HUDEP-2 (cell line): ENCODE measurements around the gene BMP8A.

Experiments used
- DNase-seq, 76 experiments: peaks; one replicate each; lab custom pipeline; 2025; ENCODE audit not compliant: unreplicated experiment in 76 of 76; lab: John Stamatoyannopoulos, UW

Gene BMP8A

DNA sequence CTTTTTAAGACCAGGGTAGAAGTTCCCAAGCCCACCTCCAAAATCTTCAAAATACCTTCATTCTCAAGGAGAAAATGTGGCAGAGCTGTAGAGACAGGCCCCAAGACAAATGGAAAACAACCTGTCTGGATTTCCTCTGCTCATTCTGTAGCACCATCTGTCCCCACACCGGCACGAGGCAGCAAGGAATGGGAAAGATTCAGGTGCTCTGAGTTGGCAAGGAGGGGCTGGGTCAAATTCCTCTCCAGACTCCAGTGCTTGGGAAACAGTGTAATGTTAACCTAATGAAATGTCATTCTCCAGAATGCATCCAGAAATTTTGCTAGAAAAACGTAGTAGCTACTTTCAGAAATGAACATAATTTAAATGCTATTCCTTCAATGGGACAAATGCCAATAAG lies 75.9 kb downstream of the BMP8A start:
- no peak for DNase-seq

DNA sequence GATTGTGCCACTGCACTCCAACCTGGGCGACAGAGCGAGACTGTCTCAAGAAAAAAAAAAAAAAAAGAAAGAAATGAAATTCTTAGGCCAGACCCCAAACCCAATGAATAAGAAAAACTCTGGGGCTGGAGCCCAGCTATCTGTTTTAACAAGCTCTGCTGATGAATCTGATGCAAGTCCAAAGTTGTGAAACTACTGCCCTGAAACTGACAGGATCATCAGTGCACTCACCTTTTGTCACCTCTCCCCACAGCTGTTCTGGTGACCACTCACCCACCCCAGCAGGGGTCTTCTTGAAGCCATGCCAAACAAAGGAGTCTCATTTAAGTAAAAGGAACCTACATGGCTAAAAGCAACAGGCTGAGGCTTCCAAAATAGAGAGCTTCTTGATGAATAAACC lies 76.8 kb downstream of the BMP8A start:
- no peak for DNase-seq

DNA sequence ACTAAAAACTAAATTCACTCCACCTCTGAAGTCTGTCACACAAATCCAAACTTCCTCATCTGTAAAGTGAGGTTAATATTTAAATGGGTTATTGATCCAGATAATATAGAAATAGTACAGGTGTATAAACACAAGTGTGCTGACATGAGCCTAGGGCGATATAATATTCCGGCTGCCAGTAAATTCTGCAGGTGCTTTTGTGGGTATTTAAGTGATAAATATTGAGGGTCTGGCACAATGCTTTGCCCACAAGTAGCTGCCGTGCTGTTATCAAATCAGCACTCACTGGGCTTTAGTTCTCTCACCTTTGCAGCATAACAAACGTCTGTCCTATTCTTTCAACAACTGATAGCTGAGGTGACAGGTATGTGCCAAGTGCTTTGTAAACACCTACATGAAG lies 77.6 kb downstream of the BMP8A start:
- DNase-seq = no peak

DNA sequence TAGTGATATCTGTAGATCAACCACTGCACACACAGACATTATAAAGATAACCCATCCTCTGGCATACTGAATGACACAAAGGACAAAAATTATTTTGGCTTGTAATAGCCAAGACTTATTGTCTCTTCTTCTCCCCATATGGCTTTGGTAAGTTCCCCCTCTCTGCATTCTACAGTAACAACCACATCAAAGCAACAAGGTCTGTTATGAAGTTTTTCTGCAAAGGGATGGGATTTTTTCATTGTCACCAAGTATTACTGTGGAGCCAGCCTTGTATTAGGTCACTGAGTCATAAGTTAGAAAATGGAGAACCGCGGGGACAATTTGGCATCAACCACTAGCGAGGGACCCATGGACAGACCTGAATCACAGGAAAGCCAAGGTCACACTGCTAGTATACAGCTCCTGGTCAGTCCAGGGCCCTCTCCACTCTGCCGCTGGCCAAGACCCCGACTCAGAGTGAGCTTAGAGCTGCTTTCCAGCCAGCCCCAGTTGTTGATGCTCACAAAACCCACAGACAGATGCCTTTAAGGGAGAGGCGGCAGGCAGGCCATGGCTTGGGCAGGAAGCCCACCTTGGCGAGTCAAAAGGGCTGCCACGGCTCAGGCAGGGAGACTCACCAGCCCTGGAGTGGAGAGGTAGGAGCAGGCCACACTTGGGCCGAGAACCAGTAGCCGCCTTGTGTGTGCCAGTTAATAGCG lies 79.2 kb downstream of the BMP8A start:
- DNase-seq = no peak

DNA sequence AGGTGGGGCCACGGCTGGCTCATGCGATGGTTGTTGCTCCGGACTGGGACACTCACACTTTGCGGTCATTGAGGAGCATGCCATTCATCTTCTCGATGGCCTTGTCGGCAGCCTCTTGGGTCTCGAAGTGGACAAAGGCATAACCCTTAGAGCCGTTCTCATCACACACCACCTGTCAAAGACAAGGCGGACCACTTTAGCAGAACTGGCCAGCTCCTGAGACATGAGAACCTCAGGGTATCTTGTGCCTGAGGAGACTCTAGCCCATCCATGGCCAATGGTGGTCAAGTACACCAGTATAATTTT lies 79.7 kb downstream of the BMP8A start:
- no peak for DNase-seq

DNA sequence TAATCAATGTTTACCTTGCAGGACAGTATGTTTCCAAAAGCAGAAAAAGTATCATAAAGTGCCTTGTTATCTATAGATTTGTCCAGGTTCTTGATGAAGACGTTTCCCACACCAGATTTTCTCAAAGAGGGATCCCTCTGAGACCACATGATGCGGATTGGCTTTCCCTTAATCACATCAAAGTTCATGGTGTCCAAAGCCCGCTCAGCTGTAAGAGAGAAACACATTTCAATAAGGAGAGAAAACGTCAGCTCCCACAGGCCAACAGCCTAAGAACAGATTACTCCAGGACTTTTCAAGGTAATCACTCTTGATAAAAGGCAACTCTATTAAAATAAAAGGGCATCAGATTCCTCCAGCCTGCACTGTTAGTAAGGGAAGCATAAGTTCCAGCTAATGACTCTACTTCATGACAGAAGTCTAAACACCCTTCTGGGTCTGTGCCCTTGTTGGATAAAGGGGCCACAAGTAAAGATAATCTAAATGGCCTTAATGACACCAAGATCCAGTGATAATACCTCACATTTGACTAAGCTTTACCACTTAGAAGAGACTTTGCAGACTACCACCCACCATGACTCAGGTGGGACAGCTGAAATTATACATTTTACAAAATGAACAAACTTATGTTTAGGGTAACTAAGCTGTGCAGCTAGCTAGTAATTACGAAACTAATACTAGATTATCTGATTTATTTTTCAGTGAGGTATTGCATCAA lies 81.1 kb downstream of the BMP8A start:
- no peak for DNase-seq

DNA sequence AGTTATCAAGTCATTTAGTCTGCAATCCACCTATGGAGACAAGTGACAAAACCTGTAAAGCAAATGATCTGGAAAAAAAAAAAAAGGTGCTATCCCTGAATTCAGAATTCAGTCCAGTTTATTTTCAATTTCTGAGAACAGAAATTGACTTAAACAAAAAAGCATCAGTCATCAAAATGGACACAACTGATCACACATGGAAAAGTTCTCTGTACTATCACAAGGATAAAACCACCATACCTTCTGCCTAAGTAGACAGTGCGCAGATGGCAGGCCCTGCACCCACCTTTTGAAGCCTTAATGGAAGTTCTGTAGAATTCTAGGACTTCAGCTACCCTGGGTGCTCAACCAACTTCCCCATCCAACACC lies 81.6 kb downstream of the BMP8A start:
- DNase-seq = no peak

DNA sequence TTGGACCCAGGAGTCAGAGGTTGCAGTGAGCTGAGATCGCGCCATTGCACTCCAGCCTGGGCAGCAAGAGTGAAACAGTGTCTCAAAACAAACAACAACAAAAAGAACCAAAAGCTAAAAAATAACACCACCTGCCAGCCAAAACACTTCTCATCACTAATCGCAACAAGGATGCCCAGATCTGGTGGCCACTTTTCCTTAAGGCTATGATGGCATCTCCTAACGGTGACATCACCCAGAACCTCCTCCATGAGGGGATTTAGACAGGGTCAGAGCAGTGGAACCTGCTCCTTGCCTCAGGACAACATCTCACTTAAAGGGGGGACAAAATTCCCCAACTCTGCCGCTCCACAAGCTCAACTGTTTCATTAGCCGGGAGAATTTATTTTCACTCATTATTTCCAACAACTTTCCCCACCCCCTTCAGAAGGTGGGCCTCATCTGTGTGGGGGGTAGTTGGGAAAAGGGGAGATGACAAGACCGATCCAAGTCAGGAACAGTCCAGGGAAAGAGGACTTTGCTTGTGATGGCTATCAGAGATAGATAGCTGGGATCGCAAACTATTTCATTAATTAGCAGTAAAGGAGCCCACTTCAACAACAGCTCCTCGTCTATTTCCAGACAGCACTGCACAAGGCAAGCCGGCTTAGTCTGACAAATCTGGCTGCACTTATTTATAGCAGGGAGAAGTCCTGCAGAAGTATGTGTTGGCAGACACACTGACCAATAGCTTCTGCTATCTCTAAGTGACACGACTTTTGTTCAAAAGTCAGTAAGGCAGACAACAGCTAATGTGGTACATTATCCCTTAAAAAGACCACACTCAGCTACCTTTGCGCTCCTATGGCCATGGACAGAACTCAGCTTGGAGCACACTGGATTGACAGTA lies 82.5 kb downstream of the BMP8A start:
- DNase-seq = peak in 2 of 76 experiments; percentile 2 to 13

DNA sequence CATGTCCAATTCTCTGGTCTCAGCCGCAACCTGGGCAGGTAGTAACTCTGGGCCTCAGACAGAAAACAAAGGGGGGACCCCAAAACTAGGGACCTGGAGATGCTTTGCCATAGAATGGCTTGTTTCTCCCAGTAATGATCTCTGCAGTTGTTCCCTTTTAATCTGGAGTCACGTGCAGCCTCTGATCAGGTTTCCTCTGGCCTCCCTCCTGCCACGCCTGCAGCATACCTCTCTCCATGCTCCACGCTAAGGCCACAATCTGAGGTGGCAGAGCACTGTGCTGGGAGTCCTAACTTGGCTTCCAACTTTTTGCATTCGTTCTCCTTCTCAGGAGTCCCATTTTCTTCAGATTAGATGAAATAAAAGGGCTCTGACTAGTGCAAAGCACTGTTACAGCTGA lies 83.2 kb downstream of the BMP8A start:
- peak in 14 of 76 experiments; percentile 2 to 21 (median 6) for DNase-seq
